ENCODE data around the gene KCNIP4.

DNA sequence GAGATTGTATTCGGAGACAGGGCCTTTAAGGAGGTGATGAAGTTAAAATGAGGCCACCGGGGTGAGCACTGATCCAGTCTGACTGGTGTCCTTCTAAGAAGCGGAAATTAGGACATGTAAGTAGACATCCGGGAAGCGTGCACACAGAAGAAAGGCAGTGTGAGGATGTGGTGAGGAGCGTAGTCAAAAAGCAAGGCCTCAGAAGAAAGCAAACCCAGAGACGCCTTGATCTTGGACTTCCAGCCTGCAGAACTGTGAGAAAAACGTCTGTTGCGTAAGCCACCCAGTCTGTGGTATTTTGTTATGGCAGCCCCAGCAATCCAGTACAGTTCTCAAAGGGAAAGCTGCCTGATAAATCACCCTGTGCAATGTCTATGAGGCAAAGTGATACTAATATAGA is 153.5 kb downstream of the KCNIP4 start:
- TF ChIP-seq, protein P1, sequence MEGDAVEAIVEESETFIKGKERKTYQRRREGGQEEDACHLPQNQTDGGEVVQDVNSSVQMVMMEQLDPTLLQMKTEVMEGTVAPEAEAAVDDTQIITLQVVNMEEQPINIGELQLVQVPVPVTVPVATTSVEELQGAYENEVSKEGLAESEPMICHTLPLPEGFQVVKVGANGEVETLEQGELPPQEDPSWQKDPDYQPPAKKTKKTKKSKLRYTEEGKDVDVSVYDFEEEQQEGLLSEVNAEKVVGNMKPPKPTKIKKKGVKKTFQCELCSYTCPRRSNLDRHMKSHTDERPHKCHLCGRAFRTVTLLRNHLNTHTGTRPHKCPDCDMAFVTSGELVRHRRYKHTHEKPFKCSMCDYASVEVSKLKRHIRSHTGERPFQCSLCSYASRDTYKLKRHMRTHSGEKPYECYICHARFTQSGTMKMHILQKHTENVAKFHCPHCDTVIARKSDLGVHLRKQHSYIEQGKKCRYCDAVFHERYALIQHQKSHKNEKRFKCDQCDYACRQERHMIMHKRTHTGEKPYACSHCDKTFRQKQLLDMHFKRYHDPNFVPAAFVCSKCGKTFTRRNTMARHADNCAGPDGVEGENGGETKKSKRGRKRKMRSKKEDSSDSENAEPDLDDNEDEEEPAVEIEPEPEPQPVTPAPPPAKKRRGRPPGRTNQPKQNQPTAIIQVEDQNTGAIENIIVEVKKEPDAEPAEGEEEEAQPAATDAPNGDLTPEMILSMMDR (IDR thresholded peaks at IDR 0.05) = no peak
- no peak for TF ChIP-seq EP300 (IDR thresholded peaks at IDR 0.05)
- no peak for TF ChIP-seq POLR2A (IDR thresholded peaks at IDR 0.05)

Data from tibial nerve (tissue), 4 donors.